Activated CD8-positive, alpha-beta memory T cell treated with anti-CD3 and anti-CD28 coated beads, Interleukin-2, amount 10 ng/mL, durations not matched to agents 7 days and 5 days (primary cell): ENCODE measurements around the gene CRACDL. TPM values are rescaled to one million over a fixed set of nuclear protein-coding genes. Genes with fewer than 3 reads are reported as not detected.

Source experiments
- ATAC-seq: fragments of 150-1000 bp; cut with Tn5 transposase; one replicate; pipeline ENCODE4 v1.10.0; 2021; ENCODE audit warnings: moderate library complexity
- CTCF ChIA-PET: fragments of 350-600 bp; sonication (Branson Sonifier 250); formaldehyde crosslinking; loops from one replicate; lab custom pipeline; 2021; ENCODE audit warnings: antibody characterized with exemption; lab: Charles Lee
- DNase-seq: peaks from one replicate; pipeline ENCODE4 v3.0.0-alpha.2; 2020
- H3K27ac Mint-ChIP-seq: one replicate; pipeline ENCODE4 v1.8.0; 2021; ENCODE audit warnings: mild to moderate bottlenecking, mixed read lengths
- H3K27me3 Mint-ChIP-seq: one replicate; pipeline ENCODE4 v1.8.0; 2021; ENCODE audit warnings: mixed read lengths
- H3K36me3 Mint-ChIP-seq: one replicate; pipeline ENCODE4 v1.8.0; 2021; ENCODE audit warnings: mild to moderate bottlenecking, mixed read lengths
- H3K4me1 Mint-ChIP-seq: one replicate; pipeline ENCODE4 v1.8.0; 2021; ENCODE audit warnings: mixed read lengths
- H3K4me3 Mint-ChIP-seq: one replicate; pipeline ENCODE4 v1.8.0; 2021; ENCODE audit warnings: mild to moderate bottlenecking, moderate library complexity, mixed read lengths
- H3K9me3 Mint-ChIP-seq: one replicate; pipeline ENCODE4 v1.8.0; 2022; ENCODE audit warnings: low read depth, mixed read lengths
- total RNA-seq, 2 experiments: library from RNA; stranded (reverse); gene quantifications; one replicate each; pipeline ENCODE4 v1.2.3, GENCODE V29; 2021

The CRACDL gene
- total RNA-seq, 2 experiments from 2014 or later, result 0.18 to 0.35 TPM

DNA sequence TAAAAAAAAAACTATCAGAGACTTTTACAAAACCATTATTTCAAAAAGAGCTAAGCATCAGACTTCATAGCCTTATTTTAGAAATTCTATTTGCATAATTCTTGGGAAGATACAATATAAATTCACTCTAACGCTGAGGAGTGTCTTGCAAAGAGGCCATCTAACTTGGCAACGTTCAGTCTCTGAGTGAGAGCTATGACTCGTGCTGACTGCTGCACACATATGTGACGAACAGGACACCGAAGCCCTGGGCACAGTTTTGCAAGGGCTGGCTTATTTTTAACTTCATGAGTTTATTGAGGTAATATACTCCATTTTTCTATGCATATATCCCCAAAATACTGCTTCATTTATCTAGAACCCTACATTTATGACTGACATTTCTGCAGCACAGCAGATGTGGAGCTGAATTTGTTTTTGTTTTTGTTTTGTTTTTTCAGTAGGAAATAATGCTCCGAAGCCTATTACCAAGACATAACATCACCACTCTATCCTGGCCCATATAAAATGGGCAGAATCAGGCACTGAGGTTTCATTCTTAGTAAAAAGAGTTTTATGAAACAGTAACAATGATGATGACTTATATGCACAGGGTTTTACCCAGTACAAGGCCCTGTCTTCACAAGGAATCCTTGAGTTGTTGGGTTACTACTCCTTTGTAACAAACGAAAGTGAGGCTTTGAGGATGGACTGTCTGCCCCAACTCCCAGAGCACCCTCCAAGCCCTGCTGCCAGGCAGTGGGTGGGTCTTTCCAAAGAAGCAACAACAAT lies 68.3 kb downstream of the CRACDL start:
- Mint-ChIP-seq H3K27ac (no peak overlapping the region), H3K36me3 (peaks cover 1% of the 10 kb centered on the region), H3K9me3 (no peaks in the 10 kb centered on the region), H3K4me1 (peaks cover 9% of the 10 kb centered on the region), H3K27me3 (peaks cover 15% of the 10 kb centered on the region), H3K4me3 (no peak overlapping the region)
- CTCF ChIA-PET, result interaction anchor here (1.5 kb wide), 1 partner anchor 30 kb away, joined by 4 read pairs; no protein-coding TSS in a partner anchor
- DNase-seq, result no peak
- ATAC-seq, result no peak

DNA sequence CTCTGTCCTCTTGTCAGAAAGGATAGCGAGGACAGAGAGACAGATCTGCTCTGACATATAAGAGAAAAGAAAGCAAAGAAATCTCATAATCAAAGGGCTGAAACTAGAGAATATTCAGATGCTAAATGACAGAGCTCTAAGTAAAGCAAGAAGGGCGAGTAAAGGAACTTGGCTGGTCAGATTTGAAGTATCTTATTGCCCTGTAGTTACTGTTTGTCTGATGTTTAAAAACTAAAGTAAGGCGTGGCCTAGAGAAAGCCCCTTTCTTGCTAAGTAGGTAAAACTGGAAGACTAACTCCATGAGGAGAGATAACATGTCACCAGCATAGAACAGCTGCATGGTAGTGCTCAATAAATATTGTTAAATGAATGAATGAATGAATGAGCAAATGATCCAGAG lies 70.0 kb downstream of the CRACDL start:
- DNase-seq (no peak), ATAC-seq (no peak)
- Mint-ChIP-seq H3K36me3 (peaks cover 4% of the 10 kb centered on the region), H3K27me3 (peaks cover 22% of the 10 kb centered on the region), H3K4me3 (no peak overlapping the region), H3K27ac (no peak overlapping the region), H3K9me3 (peaks cover 8% of the 10 kb centered on the region), H3K4me1 (peaks cover 9% of the 10 kb centered on the region)
- CTCF ChIA-PET, result interaction anchor here (0.6 to 1.5 kb wide), 3 partner anchors 28 to 403 kb away, joined by 3 to 4 read pairs (median 3); no protein-coding TSS in a partner anchor

DNA sequence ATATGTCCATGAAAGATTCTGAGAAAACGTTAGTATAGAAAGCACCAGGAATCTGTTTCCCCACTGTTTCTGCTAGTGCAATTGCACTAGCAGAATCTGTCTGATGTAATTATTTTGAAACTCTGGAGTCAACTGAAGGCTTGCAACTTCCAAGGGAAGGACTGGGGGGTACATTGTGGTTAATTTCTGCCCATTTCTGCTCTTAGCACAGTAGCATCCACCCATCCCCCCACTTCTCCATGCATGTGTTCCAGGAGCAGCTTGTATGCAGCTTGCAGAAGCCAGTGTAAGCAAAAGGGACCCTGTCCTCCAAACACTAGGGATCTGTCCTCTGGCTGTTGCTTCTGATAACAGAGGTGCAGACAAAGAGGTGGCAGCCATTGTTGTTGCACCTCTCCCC lies 74.4 kb downstream of the CRACDL start:
- Mint-ChIP-seq H3K4me3 (no peak overlapping the region), H3K9me3 (peaks cover 25% of the 10 kb centered on the region), H3K4me1 (peaks cover 5% of the 10 kb centered on the region), H3K27ac (no peak overlapping the region), H3K27me3 (peaks cover 46% of the 10 kb centered on the region), H3K36me3 (peaks cover 12% of the 10 kb centered on the region)
- ATAC-seq (no peak), DNase-seq (no peak)
- CTCF ChIA-PET, result no interaction called here

DNA sequence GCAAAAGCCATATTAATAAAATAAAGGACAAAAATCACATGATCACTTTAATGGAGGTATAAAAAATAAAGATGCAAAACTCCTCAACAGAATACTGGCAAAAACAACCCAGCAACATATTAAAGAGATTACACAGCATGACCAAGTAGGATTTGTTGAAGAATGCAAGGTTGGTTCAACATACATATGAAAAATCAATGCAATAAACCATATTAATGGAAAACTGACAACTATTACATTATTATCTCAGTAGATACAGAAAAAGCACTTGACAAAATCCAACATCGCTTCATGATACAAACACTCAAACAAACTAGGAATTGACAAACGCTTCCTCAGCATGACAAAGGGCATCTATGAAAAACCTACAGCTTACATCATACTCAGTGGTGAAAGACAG lies 76.7 kb downstream of the CRACDL start:
- no peak overlapping the region for H3K4me3 Mint-ChIP-seq
- ATAC-seq (no peak), DNase-seq (no peak)
- peaks cover 61% of the 10 kb centered on the region for H3K27me3 Mint-ChIP-seq
- no peak overlapping the region for H3K27ac Mint-ChIP-seq
- H3K36me3 Mint-ChIP-seq, result peaks cover 14% of the 10 kb centered on the region
- H3K9me3 Mint-ChIP-seq, result peaks cover 32% of the 10 kb centered on the region
- no peaks in the 10 kb centered on the region for H3K4me1 Mint-ChIP-seq
- CTCF ChIA-PET, result interaction anchor here (1.1 kb wide), 1 partner anchor 32 kb away, joined by 3 read pairs; no protein-coding TSS in a partner anchor

DNA sequence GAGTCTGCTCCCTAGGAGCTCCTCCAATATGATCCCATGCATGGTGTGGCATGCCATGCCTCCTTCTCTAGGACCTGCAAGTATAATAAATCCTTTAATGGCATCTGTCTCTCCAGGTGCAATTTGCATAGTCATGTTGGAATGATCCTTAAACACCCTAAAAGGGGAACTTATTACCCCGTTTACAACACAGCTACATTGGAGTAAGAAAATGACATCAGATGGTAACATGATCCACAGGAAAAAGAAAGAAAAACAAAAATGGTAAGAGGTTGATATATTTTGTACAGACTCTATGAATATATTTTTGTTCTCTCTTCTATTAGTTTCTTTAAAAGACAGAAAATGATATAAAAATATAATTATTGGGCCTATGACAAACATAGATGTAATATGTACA lies 79.0 kb downstream of the CRACDL start:
- Mint-ChIP-seq H3K4me1 (no peaks in the 10 kb centered on the region), H3K9me3 (peaks cover 26% of the 10 kb centered on the region), H3K27ac (no peak overlapping the region), H3K27me3 (peaks cover 57% of the 10 kb centered on the region), H3K36me3 (peaks cover 11% of the 10 kb centered on the region), H3K4me3 (no peak overlapping the region)
- ATAC-seq (no peak), DNase-seq (no peak)
- CTCF ChIA-PET, result interaction anchor here (1.3 kb wide), 1 partner anchor 9 kb away, joined by 5 read pairs; no protein-coding TSS in a partner anchor

DNA sequence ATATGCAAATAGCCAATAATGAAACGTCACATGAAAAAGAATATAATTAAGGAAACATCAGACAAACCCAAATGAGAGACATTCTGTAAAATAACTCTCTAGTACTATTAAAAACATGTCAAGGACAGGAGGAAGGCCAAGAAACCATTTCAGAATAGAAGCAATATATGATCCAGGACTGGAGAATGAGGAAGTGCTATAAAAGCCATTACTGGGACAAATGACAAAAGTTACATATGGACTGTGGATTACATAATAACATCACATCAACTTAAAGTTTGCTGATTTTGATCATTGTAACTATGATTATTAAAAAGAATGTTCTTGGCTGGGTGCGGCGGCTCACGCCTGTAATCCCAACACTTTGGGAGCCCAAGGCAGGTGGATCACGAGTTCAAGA lies 81.3 kb downstream of the CRACDL start:
- CTCF ChIA-PET, result no interaction called here
- Mint-ChIP-seq H3K27ac (no peak overlapping the region), H3K36me3 (peaks cover 8% of the 10 kb centered on the region), H3K4me1 (no peaks in the 10 kb centered on the region), H3K4me3 (no peak overlapping the region), H3K9me3 (peaks cover 17% of the 10 kb centered on the region), H3K27me3 (peaks cover 61% of the 10 kb centered on the region)
- DNase-seq, result no peak
- ATAC-seq, result no peak

DNA sequence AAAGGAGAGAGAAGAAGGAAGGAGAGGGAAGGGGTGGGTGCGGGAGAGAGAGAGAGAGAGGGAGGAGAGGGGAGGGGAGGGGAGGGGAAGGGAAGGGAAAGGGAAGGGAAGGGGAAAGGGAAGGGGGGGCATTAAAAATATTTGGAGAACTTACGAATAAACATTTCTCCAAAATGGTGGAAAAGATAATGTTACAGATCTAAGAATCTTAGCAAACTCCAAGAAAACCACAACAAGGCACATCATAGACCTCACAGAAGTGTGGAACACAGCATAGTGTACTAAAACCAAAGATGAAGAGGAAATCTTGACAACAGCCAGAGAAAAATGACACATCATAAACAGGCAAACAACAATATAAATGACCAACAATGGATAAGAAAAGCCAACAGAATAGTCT lies 83.1 kb downstream of the CRACDL start:
- Mint-ChIP-seq H3K4me1 (no peaks in the 10 kb centered on the region), H3K36me3 (peaks cover 7% of the 10 kb centered on the region), H3K9me3 (peaks cover 11% of the 10 kb centered on the region), H3K27me3 (peaks cover 60% of the 10 kb centered on the region), H3K4me3 (no peak overlapping the region), H3K27ac (no peak overlapping the region)
- CTCF ChIA-PET, result no interaction called here
- DNase-seq (no peak), ATAC-seq (no peak)

DNA sequence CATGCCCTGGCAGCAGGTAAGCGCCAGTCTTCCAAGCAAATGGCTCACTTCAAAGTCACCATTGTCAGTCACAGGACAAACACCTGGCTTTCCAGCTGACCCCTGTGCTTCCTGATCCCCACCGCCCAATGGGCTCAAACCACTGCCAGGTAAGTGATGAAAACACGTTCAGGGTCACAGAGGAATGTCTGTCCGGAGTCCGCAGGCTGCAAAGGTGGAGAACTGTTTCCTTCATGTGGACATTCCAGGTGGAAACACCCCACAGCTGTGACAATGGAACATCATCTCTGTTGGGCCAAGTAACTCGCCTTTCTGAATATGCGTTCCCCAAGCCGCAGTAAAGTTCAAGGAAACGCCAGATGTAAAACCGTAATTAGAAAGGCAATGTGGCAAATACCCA lies 86.0 kb downstream of the CRACDL start:
- Mint-ChIP-seq H3K4me3 (no peak overlapping the region), H3K36me3 (peaks cover 3% of the 10 kb centered on the region), H3K9me3 (no peaks in the 10 kb centered on the region), H3K4me1 (no peaks in the 10 kb centered on the region), H3K27ac (no peak overlapping the region), H3K27me3 (peaks cover 39% of the 10 kb centered on the region)
- CTCF ChIA-PET, result interaction anchor here (1.2 kb wide), 1 partner anchor 12 kb away, joined by 4 read pairs; no protein-coding TSS in a partner anchor
- no peak for DNase-seq
- ATAC-seq, result no peak

DNA sequence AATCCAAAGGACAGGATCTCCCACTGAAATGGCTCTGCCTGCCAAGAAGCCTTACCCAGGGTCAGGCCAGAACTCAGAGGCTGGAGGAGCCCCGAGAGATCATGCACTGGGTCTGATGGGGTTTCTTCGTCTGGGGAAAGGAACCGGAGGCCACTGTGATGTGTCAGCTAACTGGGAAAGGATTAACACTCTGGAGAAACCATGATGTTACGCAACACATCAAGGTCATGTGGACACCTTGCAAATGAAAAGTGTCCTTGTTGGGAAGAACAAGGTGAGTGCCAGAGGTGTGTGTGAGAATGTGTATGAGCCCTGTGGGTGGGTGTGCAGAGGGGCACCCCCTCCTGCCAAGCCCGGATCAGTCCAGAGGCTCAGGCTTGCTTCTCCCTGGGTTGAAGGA lies 86.9 kb downstream of the CRACDL start:
- Mint-ChIP-seq H3K4me3 (no peak overlapping the region), H3K27me3 (peaks cover 34% of the 10 kb centered on the region), H3K27ac (no peak overlapping the region), H3K9me3 (no peaks in the 10 kb centered on the region), H3K36me3 (no peaks in the 10 kb centered on the region), H3K4me1 (no peaks in the 10 kb centered on the region)
- CTCF ChIA-PET, result no interaction called here
- ATAC-seq, result no peak
- no peak for DNase-seq

DNA sequence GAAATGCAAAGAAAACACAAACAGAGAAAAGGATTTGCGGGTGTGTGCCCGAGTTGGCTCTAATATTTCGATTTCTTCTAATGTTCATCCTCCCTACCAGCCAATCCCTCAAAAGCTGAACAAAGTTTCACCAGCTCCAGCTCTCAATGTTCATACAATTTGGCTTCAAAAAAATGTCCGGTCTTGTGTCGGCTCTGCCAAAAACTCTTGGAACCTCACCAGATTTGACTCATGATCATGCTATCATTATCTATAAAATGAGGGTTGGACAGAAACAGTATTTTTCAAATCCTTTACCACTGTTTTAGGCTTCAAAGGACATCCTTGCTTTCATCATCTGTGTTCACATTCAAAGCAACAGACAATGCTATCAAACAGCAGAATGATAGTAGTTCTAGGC lies 88.2 kb downstream of the CRACDL start:
- H3K4me3 Mint-ChIP-seq, result no peak overlapping the region
- CTCF ChIA-PET, result interaction anchor here (0.8 to 2.7 kb wide), 3 partner anchors 9 to 199 kb away, joined by 3 to 9 read pairs (median 5); no protein-coding TSS in a partner anchor
- H3K4me1 Mint-ChIP-seq, result no peaks in the 10 kb centered on the region
- no peaks in the 10 kb centered on the region for H3K9me3 Mint-ChIP-seq
- no peaks in the 10 kb centered on the region for H3K36me3 Mint-ChIP-seq
- DNase-seq (no peak), ATAC-seq (no peak)
- H3K27ac Mint-ChIP-seq, result no peak overlapping the region
- peaks cover 40% of the 10 kb centered on the region for H3K27me3 Mint-ChIP-seq

DNA sequence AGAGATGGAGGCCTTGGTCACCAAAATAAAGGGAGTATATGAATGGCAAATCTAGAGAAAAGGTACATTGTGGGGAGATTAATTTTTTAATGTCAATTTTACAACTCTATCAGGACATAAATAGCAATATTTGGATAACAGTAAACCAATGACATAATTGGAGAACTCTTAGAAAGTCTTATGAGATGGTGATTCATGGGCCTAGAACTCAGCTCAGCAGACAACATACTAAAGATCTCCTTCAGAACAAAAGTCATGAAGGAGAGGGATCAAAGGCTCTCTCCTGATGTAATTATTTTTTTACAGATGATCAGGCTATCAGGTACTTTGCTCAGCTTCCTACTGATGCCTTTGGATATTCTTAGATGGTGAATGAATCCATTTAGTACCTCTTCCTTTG lies 90.0 kb downstream of the CRACDL start:
- no peak for DNase-seq
- ATAC-seq, result no peak

DNA sequence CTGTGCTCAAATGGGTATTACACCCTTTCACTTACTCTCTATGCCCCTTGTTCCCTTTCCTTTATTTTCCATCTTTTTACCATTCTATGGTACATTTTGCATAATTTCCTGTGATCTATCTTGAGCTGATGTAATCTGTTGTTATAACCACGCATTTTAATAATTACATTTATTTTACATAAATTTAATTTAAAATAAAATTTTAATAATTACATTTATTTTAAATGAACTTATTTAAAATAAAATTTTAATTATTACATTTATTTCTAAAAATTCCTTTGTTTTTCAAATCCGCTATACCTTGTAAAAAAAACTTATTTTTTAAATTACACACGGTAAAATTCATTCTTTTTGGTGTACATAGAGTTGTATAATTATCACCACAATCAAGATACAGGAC lies 93.9 kb downstream of the CRACDL start:
- H3K9me3 Mint-ChIP-seq, result peaks cover 2% of the 10 kb centered on the region
- no peak overlapping the region for H3K4me3 Mint-ChIP-seq
- peaks cover 26% of the 10 kb centered on the region for H3K27me3 Mint-ChIP-seq
- H3K27ac Mint-ChIP-seq, result no peak overlapping the region
- H3K4me1 Mint-ChIP-seq, result peaks cover 2% of the 10 kb centered on the region
- H3K36me3 Mint-ChIP-seq, result peaks cover 1% of the 10 kb centered on the region
- no peak for ATAC-seq
- DNase-seq, result no peak
- CTCF ChIA-PET, result no interaction called here

More for the DNA sequence above, 90.0 kb downstream of the CRACDL start:
- Mint-ChIP-seq H3K4me3 (no peak overlapping the region), H3K27me3 (peaks cover 34% of the 10 kb centered on the region), H3K4me1 (no peaks in the 10 kb centered on the region), H3K27ac (no peak overlapping the region), H3K36me3 (no peaks in the 10 kb centered on the region), H3K9me3 (no peaks in the 10 kb centered on the region)
- CTCF ChIA-PET, result interaction anchor here (2.7 kb wide), 1 partner anchor 9 kb away, joined by 9 read pairs; no protein-coding TSS in a partner anchor

DNA sequence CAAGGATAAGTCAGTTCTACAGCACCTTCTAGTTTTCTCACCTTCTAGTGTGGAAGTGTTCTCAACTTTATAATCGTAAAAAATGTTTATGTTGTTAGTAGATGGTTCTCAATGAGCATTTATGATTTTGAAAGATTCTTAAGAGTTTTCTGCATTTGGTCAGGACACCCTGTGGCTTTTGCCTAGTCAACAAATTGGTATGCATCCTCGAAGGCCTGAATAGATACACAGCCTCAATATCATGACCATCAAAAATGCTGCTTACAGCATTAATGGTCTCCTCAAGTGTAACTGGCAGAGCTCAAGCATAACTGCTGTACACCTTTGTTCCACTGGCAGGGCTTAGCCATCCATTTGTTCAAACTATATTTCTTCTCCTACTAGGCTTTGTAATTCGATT lies 96.7 kb downstream of the CRACDL start:
- DNase-seq (no peak), ATAC-seq (no peak)
- Mint-ChIP-seq H3K27me3 (peaks cover 26% of the 10 kb centered on the region), H3K9me3 (peaks cover 2% of the 10 kb centered on the region), H3K27ac (no peak overlapping the region), H3K4me1 (peaks cover 21% of the 10 kb centered on the region), H3K4me3 (no peak overlapping the region), H3K36me3 (peaks cover 1% of the 10 kb centered on the region)
- CTCF ChIA-PET, result interaction anchor here (1.1 to 3.3 kb wide), 4 partner anchors 11 to 227 kb away, joined by 3 to 19 read pairs (median 6); no protein-coding TSS in a partner anchor
